Measurements from ENCODE around the gene VIPR2.

GRCh38 chr7:159067576-159068487 lies 76.8 kb downstream of the VIPR2 start:
- TF ChIP-seq CTCF (IDR thresholded peaks at IDR 0.05) (no peak), EZH2 (IDR thresholded peaks at IDR 0.05) (no peak), EZH2phosphoT487 (IDR thresholded peaks at IDR 0.05) (no peak)
